ENCODE data around the gene RMND5A.
"Not testable (repeated sequence)": the region's sequence is repeated elsewhere in the genome, so short reads cannot be mapped to it uniquely, and the experiment has no call there.

The RMND5A gene

DNA sequence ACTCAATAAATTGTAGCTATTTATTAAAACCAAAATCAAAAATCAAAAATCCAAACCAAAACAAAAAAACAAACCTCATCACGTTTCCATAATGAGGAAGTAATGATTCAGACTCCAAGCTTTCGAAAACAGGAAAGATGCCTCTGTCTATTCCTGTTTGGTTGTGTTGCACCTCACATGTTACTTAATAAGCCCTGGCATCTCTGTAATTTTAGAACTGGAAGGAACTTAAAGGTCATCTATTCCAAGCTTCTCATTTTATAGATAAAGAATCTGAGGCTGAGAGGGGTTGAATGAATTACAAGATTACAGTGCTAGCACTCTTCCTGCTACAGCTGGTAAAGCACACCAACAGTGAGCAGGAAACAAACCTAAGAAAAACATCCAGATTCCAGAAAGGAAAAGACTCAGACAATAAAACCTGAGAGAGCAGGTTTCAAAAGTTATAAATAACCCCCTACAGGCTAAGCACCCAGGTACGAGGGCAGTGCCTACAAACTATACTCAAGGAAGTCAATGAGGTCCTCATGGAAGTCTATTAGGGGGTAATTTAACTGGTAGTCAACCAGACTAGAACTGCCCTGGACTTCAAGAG is 5.4 kb upstream of the RMND5A start:
- DNase-seq = not testable (repeated sequence)

DNA sequence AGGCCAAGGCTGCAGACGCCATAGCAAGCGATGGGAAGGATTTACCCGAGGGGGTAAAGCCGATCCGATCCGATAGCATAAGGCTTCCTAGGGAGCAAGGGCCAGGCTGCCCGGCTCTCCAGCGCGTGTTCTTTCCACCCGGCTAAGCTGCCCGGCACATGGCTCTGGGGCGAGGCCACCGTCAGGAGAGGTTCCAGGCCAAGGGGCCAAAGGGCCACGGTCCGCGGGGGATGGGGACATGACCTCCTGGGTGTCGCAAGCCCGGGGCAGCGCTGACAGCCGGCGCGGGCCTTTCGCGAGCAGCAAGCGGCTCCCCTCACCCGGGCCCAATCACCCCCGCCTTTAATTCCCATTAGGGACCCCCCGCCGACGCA is 841 bp upstream of the RMND5A start:
- not testable (repeated sequence) for DNase-seq

DNA sequence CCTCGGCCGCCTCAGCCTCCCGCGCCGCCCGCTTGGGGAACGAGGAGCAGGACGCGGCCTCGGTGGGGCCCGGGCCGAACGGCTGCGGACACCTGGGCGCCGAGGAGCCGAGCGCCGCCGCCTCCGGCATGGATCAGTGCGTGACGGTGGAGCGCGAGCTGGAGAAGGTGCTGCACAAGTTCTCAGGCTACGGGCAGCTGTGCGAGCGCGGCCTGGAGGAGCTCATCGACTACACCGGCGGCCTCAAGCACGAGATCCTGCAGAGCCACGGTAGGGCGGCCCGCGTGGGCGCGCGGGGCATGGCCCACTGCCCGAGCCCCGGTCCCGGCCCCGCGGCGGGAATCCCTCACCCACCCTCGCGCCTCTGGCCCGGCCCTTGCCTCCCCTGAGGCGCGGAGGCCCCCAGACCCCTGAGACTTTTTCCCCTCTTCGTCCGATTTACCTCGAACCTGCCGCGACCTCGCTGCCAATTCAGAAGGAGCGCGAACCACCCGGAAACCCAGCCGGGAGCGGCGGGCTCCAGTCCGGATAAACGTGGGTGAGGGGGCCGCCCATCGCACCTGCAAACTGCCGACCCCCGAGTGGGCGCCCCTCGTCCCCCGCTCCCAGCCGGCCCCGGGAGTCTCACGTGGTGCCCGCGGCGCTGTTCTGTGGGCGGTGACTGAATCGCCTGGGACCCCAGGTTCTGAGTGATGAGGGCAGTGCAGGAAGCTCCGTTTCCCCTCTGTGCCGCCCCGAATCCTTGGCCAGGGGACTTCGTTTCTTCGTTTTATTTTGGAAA is 639 bp downstream of the RMND5A start:
- not testable (repeated sequence) for DNase-seq

DNA sequence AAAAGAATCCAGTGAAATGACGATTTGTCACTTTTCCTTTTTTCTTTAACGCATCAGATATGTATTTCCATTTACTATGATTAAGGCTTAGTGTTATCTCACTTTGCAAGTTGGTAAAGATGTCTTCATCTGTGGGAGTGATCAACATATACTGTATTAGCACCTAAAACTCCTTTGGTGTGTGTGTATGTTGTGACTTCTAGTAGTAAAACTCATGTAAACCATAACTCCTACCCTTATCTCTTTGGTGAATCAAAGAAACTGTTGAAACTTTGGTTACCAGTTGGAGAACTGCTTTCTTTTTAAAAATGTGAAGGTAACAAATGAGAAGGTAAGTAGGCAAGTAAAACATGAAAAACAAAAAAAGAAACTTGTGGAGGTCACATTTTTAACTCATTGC is 5.6 kb downstream of the RMND5A start:
- DNase-seq = not testable (repeated sequence)

DNA sequence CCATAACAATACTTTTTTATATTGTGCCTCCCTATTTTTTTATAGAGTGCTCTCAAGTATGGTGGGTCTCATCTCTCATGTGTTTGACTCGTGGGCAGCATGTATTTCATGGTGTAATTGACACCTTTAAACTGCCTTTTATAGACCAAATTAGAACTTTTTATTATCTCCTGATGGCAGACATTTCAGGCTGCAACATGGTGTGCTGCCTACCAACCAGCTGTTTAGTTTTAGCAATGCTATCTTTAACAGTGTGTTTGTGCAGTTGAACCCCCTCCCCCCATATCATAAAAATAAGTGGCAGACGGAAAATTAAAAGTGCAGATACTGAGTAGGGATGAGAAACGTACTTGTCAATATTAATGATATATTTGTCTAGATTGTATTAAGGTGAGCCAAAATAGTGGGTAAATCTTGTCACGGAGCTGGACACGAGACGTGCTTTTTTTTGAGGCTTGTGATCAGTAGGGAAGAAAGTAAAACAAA is 12.0 kb downstream of the RMND5A start:
- not testable (repeated sequence) for DNase-seq

DNA sequence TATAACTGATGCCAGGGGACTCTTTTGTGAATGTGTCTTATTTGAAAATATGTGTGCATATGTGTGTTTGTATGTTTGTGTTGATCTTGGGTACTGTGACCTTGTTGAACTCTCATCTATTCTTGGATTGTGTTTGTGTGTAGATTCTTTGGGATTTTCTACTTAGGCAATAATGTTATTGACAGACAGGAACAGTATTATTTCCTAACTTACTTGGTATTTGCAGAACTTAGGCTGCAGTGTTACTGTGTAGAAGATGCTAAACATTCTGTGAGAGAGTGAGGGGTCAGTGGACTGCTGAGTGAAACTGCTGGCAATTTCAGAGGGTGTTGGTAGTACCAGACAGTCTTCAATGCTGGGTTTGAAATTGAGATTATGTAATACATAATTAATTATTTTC is 12.7 kb downstream of the RMND5A start:
- not testable (repeated sequence) for DNase-seq

DNA sequence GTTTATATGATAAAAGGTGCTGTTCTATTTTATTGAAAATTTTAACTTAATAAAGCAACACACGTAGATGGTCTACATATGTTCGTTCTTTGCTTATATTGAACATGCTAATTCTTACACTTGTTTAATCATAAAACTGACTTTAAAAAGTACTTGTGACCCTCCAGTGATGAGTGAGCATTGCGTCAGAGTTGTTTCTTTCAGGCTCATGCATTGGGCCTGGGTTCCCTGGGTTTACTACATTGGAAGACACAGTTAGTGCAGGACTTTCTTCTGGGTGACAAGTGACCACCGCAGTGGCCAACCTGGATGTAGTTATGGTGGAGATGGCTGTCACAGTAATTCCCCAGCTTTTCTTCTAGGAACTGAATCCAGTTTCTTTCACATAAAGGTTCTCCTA is 13.4 kb downstream of the RMND5A start:
- not testable (repeated sequence) for DNase-seq

DNA sequence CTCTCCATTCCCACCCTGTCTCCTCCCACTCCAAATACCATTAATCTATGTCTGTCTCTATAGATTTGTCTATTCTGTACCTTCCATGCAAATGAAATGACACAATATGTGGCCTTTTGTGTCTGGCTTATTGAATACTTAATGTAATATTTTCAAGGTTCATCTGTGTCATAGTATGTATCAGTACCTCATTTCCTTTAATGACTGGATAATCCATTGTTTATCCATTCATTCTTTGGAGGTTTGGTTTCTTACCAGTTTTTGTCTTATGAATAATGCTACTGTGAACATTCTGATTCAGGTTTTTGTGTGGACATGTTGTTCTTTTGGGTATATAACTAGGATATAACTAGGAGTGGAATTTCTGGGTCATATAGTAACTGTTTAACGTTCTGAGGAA is 14.8 kb downstream of the RMND5A start:
- not testable (repeated sequence) for DNase-seq

DNA sequence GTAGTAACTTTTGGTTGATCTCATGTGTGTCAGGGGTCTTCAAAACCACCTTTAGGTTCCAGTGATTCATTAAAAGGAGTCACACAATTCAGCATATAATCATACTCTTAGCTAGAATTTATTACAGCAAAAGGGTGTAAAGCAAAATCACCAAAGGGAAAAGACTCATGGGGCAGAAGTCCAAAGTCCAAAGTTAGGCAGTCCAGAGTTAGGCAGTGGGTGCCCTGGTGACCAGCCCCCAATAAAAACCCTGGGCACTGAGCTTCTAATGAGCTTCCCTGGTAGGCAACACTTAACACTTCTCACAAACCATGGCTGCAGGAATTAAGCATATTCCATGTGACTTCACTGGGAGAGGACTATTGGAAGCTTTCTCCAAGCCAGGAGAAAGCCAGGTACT is 19.4 kb downstream of the RMND5A start:
- not testable (repeated sequence) for DNase-seq

DNA sequence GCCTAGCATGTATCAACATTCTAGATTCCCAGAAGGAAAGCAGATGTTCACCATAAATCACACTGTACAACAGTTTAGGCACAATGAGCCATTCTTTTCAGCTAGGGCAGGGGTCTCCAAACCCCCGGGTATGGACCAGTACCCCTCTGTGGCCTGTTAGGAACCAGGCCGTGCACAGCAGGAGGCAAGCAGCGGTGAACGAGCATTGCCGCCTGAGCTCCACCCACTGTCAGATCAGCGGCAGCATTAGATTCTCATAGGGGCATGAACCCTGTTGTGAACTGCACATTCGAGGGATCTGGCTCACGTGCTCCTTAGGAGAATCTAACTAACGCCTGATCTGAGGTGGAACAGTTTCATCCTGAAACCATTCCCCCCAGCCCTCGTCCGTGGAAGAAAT is 19.8 kb downstream of the RMND5A start:
- DNase-seq = not testable (repeated sequence)

DNA sequence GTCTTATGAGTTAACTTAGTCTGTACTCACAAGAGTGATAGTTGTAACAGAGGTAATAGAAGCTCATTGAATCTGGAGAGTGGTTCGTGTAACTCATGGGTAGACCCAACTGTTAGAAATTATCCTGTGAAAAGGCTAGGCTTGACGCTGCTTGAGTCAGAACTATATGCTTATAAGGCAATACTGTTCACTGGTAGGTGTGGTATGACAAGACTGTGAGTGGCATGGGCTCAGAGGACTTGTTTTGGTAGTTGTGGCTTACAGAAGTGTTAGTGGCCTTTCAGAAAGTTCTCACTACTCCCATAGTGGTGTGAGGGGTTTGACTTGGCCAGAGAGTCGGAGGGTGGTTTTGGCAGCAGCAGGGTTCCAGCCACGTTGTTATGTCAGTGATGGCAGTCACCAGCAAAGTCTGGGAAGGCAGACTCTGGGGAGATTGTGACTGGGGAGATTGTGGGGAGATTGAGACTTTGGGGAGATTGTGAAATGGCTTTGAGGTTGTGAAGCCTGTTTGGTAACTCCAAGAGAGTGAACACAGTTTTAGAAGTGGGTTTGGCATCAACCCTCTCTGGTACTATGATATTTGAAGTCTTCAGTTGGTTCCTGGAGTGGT is 21.9 kb downstream of the RMND5A start:
- DNase-seq = not testable (repeated sequence)

DNA sequence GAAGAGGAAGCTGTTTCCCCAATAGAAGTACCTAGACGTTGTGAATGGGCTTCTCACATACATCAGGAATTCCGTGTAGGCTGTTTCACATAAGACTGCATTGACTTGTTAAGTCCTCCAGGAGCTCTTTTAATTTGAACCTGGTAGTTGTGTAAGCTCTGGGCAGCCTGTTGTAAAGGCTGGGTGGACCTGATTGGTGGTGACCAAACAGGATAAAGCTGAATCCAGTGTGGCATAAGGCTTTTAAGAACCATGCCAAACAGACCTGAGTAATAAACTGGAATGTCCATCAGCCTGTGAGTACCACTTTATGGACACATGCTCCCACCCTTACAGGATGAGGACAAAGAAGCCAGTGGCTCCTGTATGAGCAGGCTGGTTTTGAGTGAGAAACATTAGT is 24.1 kb downstream of the RMND5A start:
- no peak for DNase-seq

DNA sequence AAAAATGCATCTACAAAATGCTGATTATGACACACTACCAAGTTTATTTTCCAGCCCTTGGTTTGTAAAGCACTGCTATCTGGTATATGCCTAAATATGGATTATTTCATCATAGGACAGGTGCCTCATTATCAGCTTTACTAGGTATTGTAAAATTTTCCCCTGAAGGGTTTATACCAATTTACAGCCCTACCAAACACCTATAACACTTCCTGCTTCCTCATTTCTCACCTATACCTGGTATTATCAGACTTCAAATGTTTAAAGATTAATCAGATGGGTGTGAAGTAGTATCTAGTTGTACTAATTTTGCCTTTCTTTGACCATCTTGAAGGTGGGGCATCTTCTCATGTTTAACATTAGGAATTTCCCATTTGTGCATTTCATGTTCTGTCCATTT is 26.8 kb downstream of the RMND5A start:
- no peak for DNase-seq

DNA sequence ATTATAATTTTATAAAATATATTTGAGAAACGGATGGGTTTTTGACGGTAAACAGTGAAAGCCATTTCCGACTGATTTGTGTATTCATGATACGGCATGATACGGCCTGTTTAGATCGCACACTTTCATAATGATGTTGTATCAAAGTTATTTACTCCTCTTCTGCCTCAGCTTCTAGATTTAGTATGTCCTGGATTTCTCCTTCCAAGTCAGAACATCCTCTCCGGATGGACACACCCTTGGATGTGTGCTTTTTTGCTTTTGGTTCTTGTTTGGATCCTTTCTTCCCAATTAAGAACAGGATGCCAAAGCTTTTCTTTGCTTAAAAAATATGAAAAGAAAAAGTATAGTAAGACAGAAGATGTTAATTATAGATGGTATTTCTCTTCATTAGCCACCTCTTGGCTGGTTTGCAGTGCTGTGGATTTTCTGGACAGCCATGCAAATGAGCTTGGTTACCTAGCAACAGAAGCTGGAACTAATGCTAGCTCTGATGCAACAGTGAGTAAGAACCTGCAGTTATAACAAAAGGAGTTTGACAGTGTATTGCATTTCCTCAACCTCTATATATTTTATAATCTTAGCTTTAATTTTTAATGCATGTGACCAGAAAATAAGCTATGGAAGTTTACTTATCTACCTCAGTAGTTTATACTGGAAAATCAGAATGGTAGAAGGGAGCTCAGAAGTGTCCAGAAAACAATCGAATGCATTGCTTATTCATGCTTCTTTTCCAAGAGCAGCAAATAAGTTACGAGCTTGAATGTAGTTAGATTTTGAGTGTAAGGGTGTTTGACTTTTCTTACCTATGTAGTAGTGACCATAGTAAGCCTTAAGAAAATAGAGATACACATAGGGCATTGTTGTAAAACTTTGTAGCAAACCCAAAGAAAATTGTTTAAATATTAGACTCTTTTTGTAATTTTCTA is 27.9 kb downstream of the RMND5A start:
- DNase-seq = no peak

DNA sequence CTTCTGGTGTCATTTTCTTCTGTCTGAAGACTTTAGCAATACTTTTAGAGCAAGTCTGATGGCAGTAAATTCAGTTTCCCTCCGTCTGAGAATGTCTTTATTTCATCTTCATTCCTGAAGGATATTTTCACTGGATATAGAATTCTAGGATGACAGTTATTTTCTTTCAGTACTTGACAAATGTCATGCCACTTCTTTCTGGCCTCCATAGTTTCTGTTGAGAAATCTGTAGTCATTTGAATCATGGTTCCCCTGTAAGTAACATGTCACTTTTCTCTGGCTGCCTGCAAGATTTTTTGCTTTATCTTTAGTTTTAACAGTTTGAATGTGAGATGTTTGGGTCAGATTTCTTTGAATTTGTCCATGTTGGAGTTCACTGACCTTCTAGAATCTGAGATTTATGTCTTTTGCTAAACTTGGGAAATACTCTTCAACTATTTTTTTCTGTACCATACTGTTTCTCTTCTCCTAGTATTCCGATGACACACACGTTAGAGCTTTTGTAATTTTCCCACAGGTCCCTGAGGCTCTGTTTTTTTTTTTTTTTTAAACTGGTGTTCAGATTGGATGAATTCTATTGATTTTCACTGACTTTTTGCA is 30.2 kb downstream of the RMND5A start:
- no peak for DNase-seq

DNA sequence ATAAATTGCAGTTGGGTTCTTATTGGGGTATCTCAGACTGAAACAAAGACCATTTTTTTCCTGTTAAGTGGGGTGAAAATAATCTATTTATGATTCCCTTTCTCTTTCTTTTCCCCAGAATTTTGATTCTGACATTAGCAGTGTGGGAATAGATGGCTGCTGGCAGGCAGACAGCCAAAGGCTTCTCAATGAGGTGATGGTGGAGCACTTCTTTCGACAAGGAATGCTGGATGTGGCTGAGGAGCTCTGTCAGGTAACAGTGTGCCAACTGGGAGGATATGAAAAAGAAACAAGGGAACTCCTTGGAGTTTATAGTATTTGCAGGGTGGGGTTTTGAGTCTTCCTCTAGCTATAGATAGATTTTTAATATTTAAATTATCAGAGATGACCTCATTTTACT is 31.7 kb downstream of the RMND5A start:
- DNase-seq = no peak

DNA sequence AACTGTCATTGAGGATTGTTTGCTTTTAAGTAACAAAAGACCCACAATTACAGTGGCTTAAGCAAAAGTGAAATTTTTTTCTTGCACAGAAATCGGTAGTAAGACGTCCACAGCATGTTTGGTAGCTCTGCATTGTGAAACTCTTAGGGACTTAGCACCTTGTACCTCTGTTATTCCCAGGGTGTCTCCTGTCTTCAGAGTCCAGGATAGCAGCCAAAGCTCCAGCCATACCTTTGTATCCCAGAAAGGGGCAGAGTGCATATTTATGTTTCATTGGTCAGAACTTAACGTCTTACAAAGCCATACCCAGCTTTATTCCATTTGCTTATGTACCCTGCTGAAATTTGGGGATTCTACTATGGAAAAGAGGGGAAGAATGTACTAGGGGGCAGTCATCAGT is 32.8 kb downstream of the RMND5A start:
- no peak for DNase-seq

DNA sequence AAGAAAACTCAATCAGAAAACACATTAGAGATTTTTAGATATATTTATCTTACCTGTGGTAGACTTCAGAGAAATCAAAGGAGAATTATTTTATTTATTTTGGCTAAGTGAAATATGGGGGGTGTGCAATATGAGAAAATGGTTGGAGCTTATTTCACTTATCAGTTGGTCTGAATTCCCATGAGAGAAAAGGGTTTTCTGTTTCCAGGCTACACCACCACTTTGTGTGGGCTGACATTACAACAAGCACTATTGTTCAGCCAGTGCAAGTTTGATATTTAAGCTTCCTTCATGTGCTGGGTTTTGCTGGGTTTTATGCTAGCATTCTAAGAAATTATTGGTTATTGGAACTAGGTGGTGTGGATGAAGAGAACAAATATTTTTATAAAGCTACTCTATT is 33.5 kb downstream of the RMND5A start:
- no peak for DNase-seq

DNA sequence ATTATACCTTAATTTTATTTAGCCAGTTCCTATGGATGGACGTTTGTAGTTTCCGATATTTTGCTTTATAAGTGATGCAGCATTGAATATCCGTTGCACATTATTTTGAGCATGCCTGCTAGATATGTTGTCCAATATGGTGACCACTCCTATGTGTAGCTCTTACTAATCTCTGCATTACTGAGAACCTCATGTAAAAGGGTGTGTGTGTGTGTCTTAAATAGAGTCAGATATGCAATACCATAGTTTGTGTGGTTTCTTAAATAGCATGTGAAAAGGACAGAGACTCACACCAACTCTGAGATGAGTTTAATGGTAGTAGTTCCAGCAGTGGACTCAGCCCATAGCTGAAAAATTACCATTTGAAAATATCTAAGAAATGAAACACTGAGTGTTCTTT is 38.3 kb downstream of the RMND5A start:
- DNase-seq = no peak

DNA sequence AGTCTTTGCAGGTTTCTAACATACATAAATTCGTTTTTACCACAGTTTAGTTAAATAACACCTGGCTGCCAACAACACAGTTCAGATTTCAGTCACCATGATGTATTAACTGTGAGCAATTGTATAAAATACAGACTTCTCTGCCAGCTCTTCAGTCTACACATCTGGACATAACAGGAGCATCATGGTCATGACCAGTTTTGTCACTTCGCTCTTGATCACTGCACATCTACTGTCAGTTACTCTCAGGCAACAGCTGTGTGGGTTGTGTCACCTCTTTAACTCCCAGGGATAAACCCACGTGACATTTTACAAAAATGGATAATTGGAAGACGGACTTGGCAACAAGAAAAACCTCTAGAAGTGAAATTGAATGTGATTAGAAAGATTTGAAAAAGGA is 40.3 kb downstream of the RMND5A start:
- no peak for DNase-seq

DNA sequence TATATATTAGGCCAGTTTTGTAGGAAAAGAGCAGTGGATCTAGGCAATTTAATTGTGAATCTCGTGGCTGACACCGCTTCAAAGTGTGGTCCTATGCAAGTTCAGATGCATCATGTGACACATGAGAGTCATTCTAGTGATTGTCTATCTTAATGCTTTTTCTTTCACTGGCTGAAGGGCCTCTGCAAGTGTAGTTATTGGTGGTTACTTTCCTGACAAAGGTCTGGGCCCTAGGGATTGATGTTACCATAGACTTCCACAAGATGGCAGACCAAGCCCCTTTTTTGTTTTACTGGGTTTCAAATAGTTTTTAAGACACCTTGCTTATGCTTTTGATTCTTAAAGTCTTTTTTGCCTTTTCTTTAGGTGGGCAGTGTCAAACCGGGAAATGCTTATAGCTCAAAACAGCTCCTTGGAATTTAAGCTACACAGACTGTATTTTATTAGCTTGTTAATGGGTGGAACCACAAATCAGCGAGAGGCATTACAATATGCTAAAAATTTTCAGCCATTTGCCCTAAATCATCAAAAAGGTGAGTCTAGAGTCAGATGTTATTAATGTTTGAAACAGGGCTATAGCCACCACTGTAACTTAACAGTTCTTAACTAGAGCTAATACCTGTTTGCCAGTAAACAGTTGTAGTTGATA is 44.7 kb downstream of the RMND5A start:
- peak; percentile 19 for DNase-seq

DNA sequence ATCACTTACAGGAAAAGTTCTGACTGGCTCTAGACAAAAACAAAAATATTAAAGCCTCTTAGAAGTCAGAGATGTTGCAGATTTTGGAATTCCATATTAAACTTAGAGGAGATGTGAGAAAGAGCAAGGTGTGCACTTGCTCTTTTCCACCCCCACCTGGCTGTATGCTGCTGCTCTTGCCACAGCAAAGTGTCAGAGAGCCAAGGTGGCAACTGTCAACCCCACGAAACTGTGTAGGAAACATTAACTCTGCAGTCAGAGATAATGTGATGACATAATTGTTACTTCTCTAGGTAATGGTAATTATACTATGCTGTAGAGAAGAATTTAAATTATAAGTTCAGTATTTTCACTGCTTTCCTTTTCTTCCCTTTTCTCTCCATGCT is 45.2 kb downstream of the RMND5A start:
- DNase-seq = no peak

Measured in DMS153 (cell line).